Prostate gland (tissue), 2 donors: ENCODE results near the gene GPR137. TPM values are rescaled to one million over a fixed set of nuclear protein-coding genes. Genes with fewer than 3 reads are reported as not detected.

Experiments
- DNase-seq: peaks from one replicate; pipeline ENCODE4 v3.0.0-alpha.2; 2019; ENCODE audit warnings: low spot score
- H3K27ac ChIP-seq, 2 donors: fragments of 200-600 bp; sonication (generic); 2 replicates each; pipeline ENCODE4 v1.5.1; 2017 to 2019
- H3K27me3 ChIP-seq: fragments of 200-600 bp; sonication (generic); replicated peaks from 2 replicates; pipeline ENCODE4 v1.5.1; 2019; ENCODE audit not compliant: insufficient read depth
- H3K36me3 ChIP-seq, 2 donors: fragments of 200-600 bp; sonication (generic); 1 replicate in 1 of 2; 2 replicates in 1 of 2; pipeline versions ENCODE4 v1.5.1 to v1.8.1; 2017 to 2019
- H3K4me1 ChIP-seq: fragments of 200-600 bp; sonication (generic); replicated peaks from 2 replicates; pipeline ENCODE4 v1.5.1; 2019
- H3K4me3 ChIP-seq, 2 donors: fragments of 200-600 bp; sonication (generic); 2 replicates each; pipeline ENCODE4 v1.5.1; 2017 to 2019
- H3K9me3 ChIP-seq: fragments of 200-600 bp; sonication (generic); 2 replicates; pipeline ENCODE4 v1.5.1; 2017
- POLR2A ChIP-seq: fragments of 450-650 bp; IDR thresholded peaks from one replicate; pipeline ENCODE4 v1.6.1; 2016; ENCODE audit warnings: antibody characterized with exemption, mild to moderate bottlenecking
- POLR2AphosphoS5 ChIP-seq: sonication (generic); formaldehyde crosslinking; IDR thresholded peaks from one replicate; pipeline ENCODE4 v1.6.1; 2017; ENCODE audit warnings: antibody characterized with exemption
- WGBS: methylation state at CpG from one replicate; pipeline ENCODE4 v1.1.5; 2018; 5-methylcytosine and 5-hydroxymethylcytosine counted together
- intact Hi-C: fragments of 100-400 bp; cut with DNase I; formaldehyde crosslinking; loops from one replicate; pipeline ENCODE4 v1.14.2; 2022
- total RNA-seq, 2 donors: library from RNA; depleted of rRNA; stranded (reverse); fragments of >200 nt; gene quantifications; one replicate each; pipeline ENCODE4 v1.1.0, GENCODE V29; 2016
- TF ChIP-seq, protein P1 (sequence below), 4 experiments: fragments of 200-600 bp in 2 of 4; fragments of 450-650 bp in 2 of 4; sonication (generic) in 2 of 4; IDR thresholded peaks; 1 replicate in 3 of 4; 2 replicates in 1 of 4; pipeline ENCODE4 v1.5.1; 2016 to 2019; ENCODE audit warnings: antibody characterized with exemption in 4 of 4, mild to moderate bottlenecking in 2 of 4, moderate library complexity in 2 of 4

Gene GPR137
- total RNA-seq, 2 donors from 2014 or later = 38.8 to 94.9 TPM

DNA sequence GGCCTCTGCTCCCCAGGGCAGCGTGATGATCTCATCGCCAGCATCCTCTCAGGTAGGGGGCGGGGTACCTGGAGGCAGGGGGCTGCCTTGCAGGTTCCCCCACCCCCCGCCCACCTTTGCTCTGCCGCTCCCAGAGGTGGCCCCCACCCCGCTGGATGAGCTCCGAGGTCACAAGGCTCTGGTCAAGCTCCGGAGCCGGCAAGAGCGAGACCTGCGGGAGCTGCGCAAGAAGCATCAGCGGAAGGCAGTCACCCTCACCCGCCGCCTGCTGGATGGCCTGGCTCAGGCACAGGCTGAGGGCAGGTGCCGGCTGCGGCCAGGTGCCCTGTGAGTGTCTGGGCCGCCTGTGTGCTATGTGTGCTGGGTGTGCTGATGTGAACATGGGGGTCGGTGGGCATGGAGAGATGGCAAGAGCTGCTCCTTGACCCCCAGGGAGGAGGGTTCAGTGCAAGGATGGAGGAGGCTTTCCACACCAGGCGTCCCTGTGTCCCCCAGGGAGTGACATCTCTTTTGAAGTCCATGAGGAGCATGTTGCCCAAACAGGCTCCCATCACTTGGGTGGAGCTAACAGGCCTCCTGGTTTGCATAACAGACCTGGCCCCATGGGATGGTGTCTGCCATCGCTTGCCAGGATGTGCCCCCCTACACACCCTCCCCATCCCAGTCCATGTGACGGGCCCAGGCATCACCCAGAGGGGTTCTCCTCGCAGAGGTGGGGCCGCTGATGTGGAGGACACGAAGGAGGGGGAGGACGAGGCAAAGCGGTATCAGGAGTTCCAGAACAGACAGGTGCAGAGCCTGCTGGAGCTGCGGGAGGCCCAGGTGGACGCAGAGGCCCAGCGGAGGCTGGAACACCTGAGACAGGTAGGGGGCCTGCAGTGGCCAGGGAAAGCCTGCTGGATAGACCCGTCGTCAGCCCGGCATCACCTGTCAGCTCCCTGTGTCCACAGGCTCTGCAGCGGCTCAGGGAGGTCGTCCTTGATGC lies 20.2 kb upstream of the GPR137 start:
- no peak for DNase-seq
- no peak overlapping the region for H3K4me3 ChIP-seq
- H3K9me3 ChIP-seq = no peaks in the 10 kb centered on the region
- peaks cover 8% of the 10 kb centered on the region for H3K4me1 ChIP-seq
- no peak overlapping the region for H3K27ac ChIP-seq
- 94% methylated on average over 34 of the region's 35 CpGs for WGBS
- intact Hi-C loops = no loop called here
- H3K36me3 ChIP-seq = peaks cover 0 to 7% of the 10 kb centered on the region in 2 donors
- no peaks in the 10 kb centered on the region for H3K27me3 ChIP-seq
- no peak for TF ChIP-seq POLR2A
- TF ChIP-seq, protein P1, sequence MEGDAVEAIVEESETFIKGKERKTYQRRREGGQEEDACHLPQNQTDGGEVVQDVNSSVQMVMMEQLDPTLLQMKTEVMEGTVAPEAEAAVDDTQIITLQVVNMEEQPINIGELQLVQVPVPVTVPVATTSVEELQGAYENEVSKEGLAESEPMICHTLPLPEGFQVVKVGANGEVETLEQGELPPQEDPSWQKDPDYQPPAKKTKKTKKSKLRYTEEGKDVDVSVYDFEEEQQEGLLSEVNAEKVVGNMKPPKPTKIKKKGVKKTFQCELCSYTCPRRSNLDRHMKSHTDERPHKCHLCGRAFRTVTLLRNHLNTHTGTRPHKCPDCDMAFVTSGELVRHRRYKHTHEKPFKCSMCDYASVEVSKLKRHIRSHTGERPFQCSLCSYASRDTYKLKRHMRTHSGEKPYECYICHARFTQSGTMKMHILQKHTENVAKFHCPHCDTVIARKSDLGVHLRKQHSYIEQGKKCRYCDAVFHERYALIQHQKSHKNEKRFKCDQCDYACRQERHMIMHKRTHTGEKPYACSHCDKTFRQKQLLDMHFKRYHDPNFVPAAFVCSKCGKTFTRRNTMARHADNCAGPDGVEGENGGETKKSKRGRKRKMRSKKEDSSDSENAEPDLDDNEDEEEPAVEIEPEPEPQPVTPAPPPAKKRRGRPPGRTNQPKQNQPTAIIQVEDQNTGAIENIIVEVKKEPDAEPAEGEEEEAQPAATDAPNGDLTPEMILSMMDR (IDR thresholded peaks at IDR 0.05) = no peak
- TF ChIP-seq POLR2AphosphoS5 = no peak

DNA sequence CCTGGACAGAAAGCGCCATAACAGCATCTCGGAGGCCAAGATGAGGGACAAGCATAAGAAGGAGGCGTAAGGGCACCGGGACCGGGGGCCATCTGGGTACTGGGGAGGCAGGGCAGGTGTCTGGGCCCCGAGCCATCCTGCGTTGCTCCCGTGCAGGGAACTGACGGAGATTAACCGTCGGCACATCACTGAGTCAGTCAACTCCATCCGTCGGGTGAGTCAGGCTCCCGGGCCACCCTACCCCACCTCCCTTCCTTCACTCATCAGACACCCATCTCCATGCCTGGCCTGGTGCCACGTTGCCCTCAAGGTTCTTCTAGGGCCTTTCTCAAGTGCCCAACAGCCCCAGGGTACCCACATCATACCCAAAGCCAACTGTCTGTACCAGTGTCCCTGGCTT lies 19.3 kb upstream of the GPR137 start:
- Histone ChIP-seq H3K9me3 (no peaks in the 10 kb centered on the region), H3K27me3 (no peaks in the 10 kb centered on the region), H3K4me1 (peaks cover 8% of the 10 kb centered on the region), H3K4me3 (no peak overlapping the region), H3K36me3 (peaks cover 0 to 7% of the 10 kb centered on the region in 2 donors), H3K27ac (no peak overlapping the region)
- intact Hi-C loops = no loop called here
- 91% methylated on average over 15 of the region's 15 CpGs for WGBS
- TF ChIP-seq POLR2AphosphoS5 (no peak), POLR2A (no peak)
- TF ChIP-seq, protein P1 (IDR thresholded peaks at IDR 0.05) = no peak
- DNase-seq = no peak

DNA sequence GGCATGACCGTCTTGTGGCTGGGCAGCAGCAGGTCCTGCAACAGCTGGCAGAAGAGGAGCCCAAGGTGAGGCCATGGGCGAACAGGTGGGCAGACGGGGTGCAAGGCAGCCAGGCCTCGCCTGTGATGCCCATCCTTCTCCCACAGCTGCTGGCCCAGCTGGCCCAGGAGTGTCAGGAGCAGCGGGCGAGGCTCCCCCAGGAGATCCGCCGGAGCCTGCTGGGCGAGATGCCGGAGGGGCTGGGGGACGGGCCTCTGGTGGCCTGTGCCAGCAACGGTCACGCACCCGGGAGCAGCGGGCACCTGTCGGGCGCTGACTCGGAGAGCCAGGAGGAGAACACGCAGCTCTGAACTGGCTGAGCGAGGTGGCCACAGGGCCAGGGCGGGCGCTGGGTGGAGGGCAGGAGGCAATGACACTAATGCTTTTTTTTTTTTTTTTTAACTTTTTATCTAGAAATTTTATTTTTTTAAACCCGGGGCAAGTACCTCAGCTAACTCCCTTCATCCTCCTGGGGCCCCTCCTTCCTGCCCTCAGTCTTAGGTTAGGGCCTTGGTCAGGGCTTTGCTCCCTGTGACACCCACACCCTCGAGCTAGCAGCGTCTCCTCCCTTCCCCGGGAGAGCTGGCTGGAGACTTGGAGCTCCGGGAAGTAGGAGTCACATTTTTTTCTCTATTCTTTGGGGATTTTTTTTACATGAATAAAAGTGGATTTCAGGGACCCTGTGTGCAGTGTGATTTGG lies 18.3 kb upstream of the GPR137 start:
- TF ChIP-seq POLR2A = peak; percentile 4
- TF ChIP-seq POLR2AphosphoS5 = no peak
- TF ChIP-seq, protein P1 (IDR thresholded peaks at IDR 0.05) = no peak
- Histone ChIP-seq H3K4me3 (no peak overlapping the region), H3K4me1 (peaks cover 8% of the 10 kb centered on the region), H3K27ac (peak overlapping the region in 1 of 2 donors; percentile 94), H3K27me3 (no peaks in the 10 kb centered on the region), H3K36me3 (peaks cover 0 to 4% of the 10 kb centered on the region in 2 donors), H3K9me3 (no peaks in the 10 kb centered on the region)
- intact Hi-C loops = no loop called here
- DNase-seq = no peak
- WGBS = 71% methylated on average over 27 of the region's 27 CpGs

DNA sequence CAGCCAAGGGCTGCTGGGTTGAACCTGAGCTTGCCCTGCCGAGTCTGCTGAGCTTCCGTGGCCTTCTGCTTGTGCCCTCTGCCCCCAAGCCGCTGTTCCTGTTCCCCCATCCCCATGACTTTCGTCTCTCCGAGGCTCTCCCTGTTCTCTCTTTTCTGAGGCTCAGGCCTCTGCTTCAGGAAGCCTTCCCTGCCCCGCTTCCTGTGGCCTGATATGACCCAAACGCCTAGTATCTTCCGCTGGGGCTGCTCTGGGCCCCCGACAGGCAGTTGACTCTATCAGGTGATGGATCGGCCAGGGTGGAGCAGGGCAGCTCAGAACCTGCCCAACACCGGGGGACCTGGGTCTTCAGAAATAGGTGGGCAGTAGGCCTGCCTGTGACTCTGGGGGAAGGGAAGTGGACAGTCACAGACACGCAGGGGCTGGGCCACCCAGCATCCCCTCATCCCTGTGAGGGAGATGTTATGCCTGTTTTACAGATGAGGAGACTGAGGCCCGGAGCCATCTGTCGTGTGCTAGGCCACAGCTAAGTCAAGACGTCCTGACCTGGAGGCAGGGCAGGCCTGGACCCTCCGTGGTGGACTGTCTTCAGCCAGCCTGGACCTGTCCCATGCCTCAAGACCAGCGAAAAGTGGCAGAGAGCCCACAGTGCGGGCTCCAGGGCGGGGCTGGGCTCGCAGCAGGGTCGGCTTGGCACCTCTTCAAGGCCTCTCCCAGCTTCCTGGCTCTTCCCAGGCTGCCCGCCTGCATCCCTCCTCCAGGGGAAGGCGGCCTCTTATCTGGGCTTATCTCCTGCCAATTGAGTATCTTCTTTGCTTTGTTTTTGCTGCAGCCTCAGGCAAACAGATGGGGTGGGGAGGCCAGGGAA lies 17.4 kb upstream of the GPR137 start:
- TF ChIP-seq POLR2AphosphoS5 = peak; percentile 15
- TF ChIP-seq, protein P1 (IDR thresholded peaks at IDR 0.05) = no peak
- Histone ChIP-seq H3K4me3 (peak overlapping the region; percentile 64 to 69), H3K27ac (peak overlapping the region; percentile 94 to 96), H3K36me3 (no peaks in the 10 kb centered on the region), H3K4me1 (peaks cover 8% of the 10 kb centered on the region), H3K9me3 (no peaks in the 10 kb centered on the region), H3K27me3 (no peaks in the 10 kb centered on the region)
- intact Hi-C loops = no loop called here
- DNase-seq = peak; percentile 31
- 40% methylated on average over 23 of the region's 23 CpGs for WGBS
